GM12891 (cell line): Measurements from ENCODE around the gene UBAP1.
A peak's percentile ranks its signal among the peaks of the same experiment; 100 is the strongest.

Experiments
- DNase-seq: peaks from one replicate; pipeline ENCODE4 v3.0.0; 2011; ENCODE audit warnings: low spot score; ENCODE audit not compliant: insufficient read length
- FAIRE-seq: peaks from 2 replicates; lab custom pipeline; 2011; peaks lifted over from hg19 to GRCh38; lab: Jason Lieb, UNC
- PAX5 ChIP-seq: IDR thresholded peaks from 2 replicates; pipeline ENCODE4 v1.6.1; 2011; ENCODE audit warnings: low read length, moderate library complexity, mild to moderate bottlenecking; ENCODE audit not compliant: insufficient read depth, severe bottlenecking
- POLR2A ChIP-seq: IDR thresholded peaks from 2 replicates; pipeline ENCODE4 v1.6.1; 2011; ENCODE audit warnings: low read depth, low read length, control low read depth
- POLR2AphosphoS5 ChIP-seq: IDR thresholded peaks from 2 replicates; pipeline ENCODE4 v1.6.1; 2011; ENCODE audit warnings: low read depth, low read length, control low read depth
- POU2F2 ChIP-seq: IDR thresholded peaks from 2 replicates; pipeline ENCODE4 v1.6.1; 2011; ENCODE audit warnings: low read depth, mild to moderate bottlenecking, control low read depth, low read length, moderate library complexity
- SPI1 ChIP-seq: IDR thresholded peaks from 2 replicates; pipeline ENCODE4 v1.6.1; 2011; ENCODE audit warnings: low read depth, low read length, control low read depth
- TAF1 ChIP-seq: IDR thresholded peaks from 2 replicates; pipeline ENCODE4 v1.6.1; 2011; ENCODE audit warnings: low read depth, low read length, control low read depth

The UBAP1 gene

DNA sequence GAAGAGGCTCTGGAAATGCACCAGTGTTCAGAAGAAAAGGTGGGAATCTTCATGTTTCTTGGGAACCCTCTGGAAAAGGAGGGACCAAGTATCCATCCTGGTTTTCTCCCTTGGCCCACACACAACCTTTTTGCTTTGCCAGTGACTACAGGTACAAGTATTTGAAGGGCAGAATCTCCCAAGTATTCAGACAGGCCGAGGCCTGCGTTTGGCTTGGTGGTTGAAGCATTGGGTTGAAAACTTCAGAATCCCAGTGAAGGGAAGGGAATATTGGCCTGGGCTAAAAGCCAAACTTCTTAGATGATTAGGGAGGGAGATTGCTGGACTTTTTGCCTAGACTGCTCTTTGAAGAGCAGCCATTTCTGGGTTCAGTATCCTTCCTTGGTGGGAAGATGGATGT, 71.9 kb downstream of the UBAP1 start:
- no peak for DNase-seq
- no peak for FAIRE-seq
- TF ChIP-seq PAX5 (no peak), SPI1 (no peak), POLR2A (no peak), POLR2AphosphoS5 (no peak), POU2F2 (no peak), TAF1 (no peak)

DNA sequence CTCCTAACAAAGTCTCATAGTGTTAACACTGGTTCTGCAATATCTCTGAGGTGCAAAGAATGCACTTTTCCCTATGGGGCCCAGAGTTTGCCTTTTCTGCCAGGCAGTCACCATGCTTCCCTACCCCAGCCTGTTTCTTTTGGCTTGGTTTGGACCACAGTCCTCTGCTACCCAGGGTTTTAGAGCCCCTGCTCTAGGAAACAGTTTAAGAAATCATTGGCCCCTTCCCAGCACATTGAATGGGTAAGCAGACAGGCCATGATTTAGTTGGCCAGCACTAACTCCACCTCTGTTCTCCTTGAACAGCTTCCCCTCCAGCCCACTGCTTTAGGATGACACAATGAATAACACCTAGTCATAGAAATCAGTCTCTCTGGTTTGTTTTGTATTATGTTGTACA, 73.2 kb downstream of the UBAP1 start:
- no peak for FAIRE-seq
- TF ChIP-seq TAF1 (no peak), POLR2A (no peak), PAX5 (no peak), POU2F2 (no peak), POLR2AphosphoS5 (no peak), SPI1 (no peak)
- DNase-seq: no peak

DNA sequence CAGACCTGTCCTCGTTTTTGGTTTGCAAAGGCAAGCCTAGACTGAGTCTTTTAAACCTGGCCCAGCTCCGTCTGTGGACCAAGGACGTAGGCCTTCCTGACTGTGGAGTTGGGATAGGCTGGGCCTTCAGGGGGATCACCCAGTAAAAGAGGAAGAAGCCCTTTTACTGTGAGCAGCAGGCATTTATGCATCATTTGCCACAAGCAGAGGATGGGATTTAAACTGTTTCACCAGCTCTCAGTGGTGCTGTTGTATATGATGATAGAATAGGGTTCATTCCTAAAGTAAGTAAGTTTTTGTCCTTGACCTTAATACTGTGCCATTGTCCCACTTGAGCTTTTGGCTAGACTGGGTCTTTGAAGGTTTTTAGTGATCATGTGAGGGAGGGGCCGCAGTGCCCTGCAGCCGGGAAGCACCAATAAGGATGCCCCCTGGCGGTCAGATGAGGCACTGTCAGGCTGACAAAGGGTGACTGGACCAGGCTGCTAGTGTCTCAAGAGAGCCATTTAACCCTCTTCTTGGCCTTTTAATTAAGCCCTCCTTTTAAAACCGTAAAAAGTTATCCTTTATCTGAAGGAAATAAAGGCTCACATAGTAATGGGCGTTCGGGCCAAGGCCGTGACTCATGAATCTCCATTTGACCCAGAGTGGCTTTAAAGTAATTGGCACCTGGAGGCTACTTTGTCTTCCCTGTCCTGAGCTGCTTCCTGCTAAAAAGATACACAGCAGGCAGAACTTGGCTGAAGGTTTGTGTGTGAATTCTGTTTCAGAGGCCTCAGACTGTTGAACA, 74.0 kb downstream of the UBAP1 start:
- FAIRE-seq: peak; percentile 87
- TF ChIP-seq POLR2A (no peak; the same call in 1 of the 2 replicates), PAX5 (no peak), POU2F2 (no peak), POLR2AphosphoS5 (peak; percentile 29; the same call in 1 of the 2 replicates), TAF1 (no peak), SPI1 (no peak)
- no peak for DNase-seq

DNA sequence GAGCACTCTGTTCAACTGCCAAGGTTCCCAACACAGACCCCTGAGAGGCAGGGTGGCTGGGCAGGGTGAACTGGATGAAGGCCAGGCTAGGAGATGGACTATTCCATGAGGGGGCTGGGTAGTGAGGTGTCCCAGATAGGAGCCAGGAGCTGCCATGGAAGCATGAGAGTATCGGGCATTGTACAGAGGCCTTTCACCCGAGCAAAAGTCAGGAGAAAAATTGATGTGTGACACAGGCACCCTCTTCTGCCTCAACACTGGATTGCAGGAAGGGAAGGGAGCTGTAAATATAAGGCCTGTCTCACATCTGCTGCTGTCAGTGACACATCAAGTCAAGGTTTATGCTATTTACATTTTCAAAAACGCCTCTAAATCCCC, 74.6 kb downstream of the UBAP1 start:
- FAIRE-seq: no peak
- no peak for DNase-seq
- TF ChIP-seq SPI1 (no peak), PAX5 (no peak), POU2F2 (no peak), POLR2A (no peak; the same call in 1 of the 2 replicates), TAF1 (no peak), POLR2AphosphoS5 (no peak)

DNA sequence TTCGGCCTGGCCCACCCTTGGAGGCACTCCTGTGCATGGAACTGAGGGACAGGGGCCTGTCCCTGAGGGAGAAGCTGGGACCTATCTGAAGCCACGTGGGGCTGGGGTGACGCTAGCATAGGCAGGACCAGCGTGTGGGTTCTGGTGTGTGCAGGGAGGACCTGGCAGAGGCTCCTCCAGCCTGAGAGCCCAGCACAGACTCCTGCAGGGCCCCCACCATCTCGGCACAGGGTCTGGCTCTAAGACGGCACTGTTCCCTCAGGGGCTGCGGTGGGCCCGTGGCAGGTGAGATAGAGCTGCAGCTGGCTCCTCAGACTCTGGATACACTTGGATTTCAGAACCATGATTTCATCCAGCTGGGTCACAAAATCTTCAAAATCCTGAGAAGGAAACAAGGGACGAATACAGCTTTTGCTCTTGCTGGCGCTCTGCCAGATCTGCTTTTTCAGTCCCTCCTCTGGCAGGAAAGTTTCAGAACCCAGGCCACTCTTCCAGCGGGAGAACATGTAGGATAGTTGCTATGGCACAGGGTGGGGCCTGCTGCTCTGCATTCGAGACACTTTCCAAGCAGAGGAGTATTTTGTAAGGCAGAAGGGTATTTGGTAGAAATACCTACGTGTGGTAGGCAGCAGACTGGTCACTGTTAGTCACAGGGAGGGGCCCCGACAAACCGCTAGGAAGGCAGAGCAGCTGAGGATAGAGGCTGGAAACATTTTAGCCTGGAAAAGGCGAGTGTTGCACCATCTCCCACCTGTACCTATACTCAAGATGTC, 75.5 kb downstream of the UBAP1 start:
- no peak for TF ChIP-seq POLR2A
- TF ChIP-seq SPI1: no peak
- no peak for TF ChIP-seq TAF1
- no peak for TF ChIP-seq POU2F2
- no peak for TF ChIP-seq POLR2AphosphoS5
- no peak for TF ChIP-seq PAX5
- FAIRE-seq: no peak
- DNase-seq: no peak

DNA sequence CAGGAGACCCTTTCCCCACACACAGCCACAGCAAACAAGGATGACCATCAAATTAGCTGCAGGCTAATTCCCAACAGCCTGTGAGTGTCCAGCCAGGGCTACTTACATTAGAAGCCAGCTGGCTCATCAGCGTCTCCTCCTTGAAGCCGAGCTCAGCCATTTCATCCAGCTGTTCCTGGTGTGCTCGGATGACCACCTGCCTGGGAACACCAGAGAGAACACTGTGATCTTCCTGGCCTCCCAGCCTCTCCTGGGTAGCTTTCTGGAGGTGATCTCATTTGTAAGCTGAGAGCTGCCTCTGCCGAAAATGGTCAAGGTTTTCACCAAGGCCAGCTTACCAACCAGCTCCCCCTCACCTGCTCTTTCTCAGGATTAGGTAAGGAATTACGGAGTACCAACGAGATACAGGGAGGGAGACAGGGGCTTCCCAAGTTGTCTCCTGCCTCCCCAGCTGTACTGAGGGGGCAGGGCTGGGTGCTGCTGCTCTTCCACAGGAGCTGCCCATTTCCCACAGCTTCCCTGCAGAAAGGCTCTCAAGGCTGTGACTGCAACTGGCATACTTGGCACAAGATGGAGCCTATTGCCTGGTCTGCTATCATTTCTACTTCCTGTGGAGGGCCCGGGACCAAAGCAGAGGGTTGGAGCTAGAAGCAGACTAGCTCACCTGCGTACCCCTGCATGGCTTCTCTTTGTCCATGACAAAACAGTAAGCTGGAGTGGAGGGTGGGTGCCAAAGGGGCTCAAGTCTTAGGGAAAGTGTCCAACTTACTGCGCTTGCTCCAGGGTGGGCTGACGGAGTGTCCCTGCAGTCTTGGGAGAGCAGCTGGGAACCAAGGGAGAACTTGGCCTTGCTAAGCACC, 76.4 kb downstream of the UBAP1 start:
- FAIRE-seq (no peak), DNase-seq (no peak)
- no peak for TF ChIP-seq SPI1
- no peak for TF ChIP-seq TAF1
- TF ChIP-seq PAX5: no peak
- TF ChIP-seq POU2F2: no peak
- TF ChIP-seq POLR2A: no peak
- no peak for TF ChIP-seq POLR2AphosphoS5

DNA sequence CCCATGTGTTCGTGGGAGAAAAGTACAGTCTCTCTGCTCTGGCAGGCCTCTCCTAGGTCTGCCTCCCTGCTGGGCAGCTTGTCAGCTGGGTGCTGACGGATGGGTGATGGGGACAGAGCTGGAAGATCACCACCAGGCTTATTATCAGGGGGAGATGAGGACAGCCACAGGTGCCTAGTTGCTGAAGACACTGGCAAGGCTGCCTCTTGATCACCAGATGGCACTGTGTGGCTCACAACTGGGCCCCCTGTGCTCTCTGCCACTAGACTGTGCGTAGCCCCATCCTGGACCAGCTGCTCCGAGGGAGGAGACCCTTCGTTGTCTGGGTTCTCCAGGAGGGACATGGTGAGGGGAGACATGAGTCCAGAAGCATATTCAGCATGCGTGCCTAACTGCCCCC, 77.3 kb downstream of the UBAP1 start:
- FAIRE-seq: no peak
- DNase-seq: no peak

DNA sequence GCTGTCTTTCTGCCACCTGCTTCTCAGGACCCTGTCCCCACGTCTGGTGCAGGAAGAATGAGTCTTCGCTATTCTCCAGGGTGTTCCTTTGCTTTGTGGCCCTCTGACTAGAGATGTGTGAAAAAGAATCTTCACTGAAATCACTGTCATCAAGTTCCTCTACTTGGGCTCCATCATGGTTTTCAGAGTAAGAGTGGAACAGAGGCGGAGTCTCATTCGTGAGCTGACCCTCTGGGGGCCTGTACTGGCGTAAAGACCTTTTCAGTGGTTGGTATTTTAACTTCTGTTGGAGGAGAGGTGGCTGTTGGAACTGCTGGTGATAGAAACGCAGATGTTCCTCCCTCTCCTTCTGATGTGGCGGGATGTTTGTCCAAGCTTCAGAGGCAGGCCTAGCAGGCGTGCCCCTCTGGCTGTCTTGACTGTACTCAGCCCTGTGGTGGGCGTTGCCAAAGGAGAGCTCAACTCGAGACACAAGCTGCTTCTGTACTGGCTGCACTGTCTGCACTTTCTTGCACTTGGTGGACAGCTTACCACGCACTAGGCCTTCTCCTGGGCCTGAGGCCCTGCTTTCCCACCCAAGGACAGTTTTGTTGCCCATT, 78.2 kb downstream of the UBAP1 start:
- TF ChIP-seq TAF1 (no peak), PAX5 (no peak), POU2F2 (no peak)
- FAIRE-seq (no peak), DNase-seq (no peak)

More for the DNA sequence above, 77.3 kb downstream of the UBAP1 start:
- TF ChIP-seq TAF1 (no peak), POU2F2 (no peak), POLR2AphosphoS5 (no peak), SPI1 (no peak), POLR2A (no peak), PAX5 (no peak)

DNA sequence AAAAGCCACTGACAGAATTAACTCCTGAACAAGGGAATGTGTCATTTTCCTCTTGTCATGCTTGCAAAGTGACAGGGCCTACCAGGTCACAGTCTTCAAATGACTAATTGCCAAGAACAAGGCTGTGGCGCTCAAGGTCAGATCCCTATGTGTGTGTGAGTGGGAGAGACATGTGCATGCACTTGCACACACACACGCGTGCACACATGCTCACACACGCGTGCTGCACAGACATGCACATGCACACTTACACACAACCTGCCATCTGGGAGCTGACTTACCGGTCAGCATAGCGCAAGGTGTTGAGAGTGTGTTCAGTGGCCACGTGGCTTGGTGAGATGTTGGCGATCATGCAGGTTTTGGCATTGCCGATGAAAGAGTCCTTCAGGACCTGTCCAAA, 80.5 kb downstream of the UBAP1 start:
- TF ChIP-seq PAX5: no peak
- no peak for TF ChIP-seq POLR2A
- DNase-seq: no peak
- FAIRE-seq: no peak
